Fibroblast of lung (primary cell): Measurements from ENCODE around the gene KIF5A. TPM values are rescaled to one million over a fixed set of nuclear protein-coding genes. Genes with fewer than 3 reads are reported as not detected.

Source experiments
- DNase-seq, 2 donors: peaks; one replicate each; pipeline versions ENCODE4 v3.0.0 to v3.0.0-alpha.2; 2010; ENCODE audit warnings: low read depth in 2 of 2
- H2AFZ ChIP-seq: 2 replicates; pipeline ENCODE4 v1.5.1; 2012; ENCODE audit warnings: low read length, control low read depth, inconsistent platforms
- H3K27ac ChIP-seq: 2 replicates; pipeline ENCODE4 v1.5.1; 2011; ENCODE audit warnings: low read length, control low read depth; ENCODE audit not compliant: insufficient read depth
- H3K27me3 ChIP-seq: 2 replicates; pipeline ENCODE4 v1.5.1; 2011; ENCODE audit warnings: mild to moderate bottlenecking, low read length; ENCODE audit not compliant: control insufficient read depth, insufficient read depth
- H3K36me3 ChIP-seq: 2 replicates; pipeline ENCODE4 v1.5.1; 2011; ENCODE audit warnings: low read length; ENCODE audit not compliant: control insufficient read depth, insufficient read depth
- H3K4me1 ChIP-seq: 2 replicates; pipeline ENCODE4 v1.5.1; 2011; ENCODE audit warnings: low read length; ENCODE audit not compliant: control insufficient read depth, insufficient read depth; ENCODE audit errors: extremely low read depth
- H3K4me2 ChIP-seq: 2 replicates; pipeline ENCODE4 v1.5.1; 2011; ENCODE audit warnings: low read length, control low read depth; ENCODE audit not compliant: insufficient read depth; ENCODE audit errors: extremely low read depth
- H3K4me3 ChIP-seq, 4 experiments: fragments of 200-600 bp in 1 of 4; sonication (generic) in 1 of 4; replicated peaks in 1 of 4; 2 replicates each; pipeline ENCODE4 v1.5.1; 2011 to 2016; ENCODE audit warnings: low read length in 4 of 4, low read depth in 3 of 4, mild to moderate bottlenecking in 3 of 4, control low read depth in 2 of 4, inconsistent platforms in 1 of 4, mixed read lengths in 1 of 4; ENCODE audit not compliant: insufficient read depth in 1 of 4; ENCODE audit errors: control extremely low read depth in 1 of 4
- H3K79me2 ChIP-seq: 2 replicates; pipeline ENCODE4 v1.5.1; 2012; ENCODE audit warnings: mild to moderate bottlenecking, low read length, inconsistent platforms; ENCODE audit not compliant: control insufficient read depth, insufficient read depth
- H3K9ac ChIP-seq: 2 replicates; pipeline ENCODE4 v1.5.1; 2011; ENCODE audit warnings: mild to moderate bottlenecking, low read length, control low read depth; ENCODE audit not compliant: insufficient read depth
- H3K9me3 ChIP-seq: 2 replicates; pipeline ENCODE4 v1.5.1; 2012; ENCODE audit warnings: low read depth, low read length; ENCODE audit not compliant: control insufficient read depth, insufficient read depth
- H4K20me1 ChIP-seq: 2 replicates; pipeline ENCODE4 v1.5.1; 2011; ENCODE audit warnings: low read length; ENCODE audit not compliant: control insufficient read depth, insufficient read depth; ENCODE audit errors: extremely low read depth
- CTCF ChIP-seq, 2 donors: IDR thresholded peaks in 1 of 2; conservative IDR thresholded peaks in 1 of 2; 1 replicate in 1 of 2; 2 replicates in 1 of 2; pipeline ENCODE4 v1.5.1; 2011 to 2012; ENCODE audit warnings: low read length in 2 of 2, control low read depth in 1 of 2, inconsistent platforms in 1 of 2, low read depth in 1 of 2, mild to moderate bottlenecking in 1 of 2
- EZH2 ChIP-seq: IDR thresholded peaks from 2 replicates; pipeline ENCODE4 v1.5.1; 2012; ENCODE audit warnings: low read length, control low read depth, mild to moderate bottlenecking; ENCODE audit errors: missing control alignments
- polyA plus RNA-seq, 2 donors: library from polyadenylated mRNA; depleted of rRNA in 1 of 2; stranded (reverse) in 1 of 2; unstranded in 1 of 2; fragments of >200 nt; gene quantifications; 2 replicates each; pipeline ENCODE4 v1.2.1, GENCODE V29; 2011 to 2012; ENCODE audit warnings: missing spikeins in 1 of 2
- total RNA-seq: library from RNA; depleted of rRNA; stranded (reverse); fragments of >200 nt; gene quantifications from 2 replicates; pipeline ENCODE4 v1.2.1, GENCODE V29; 2014

KIF5A gene
- total and polyA plus RNA-seq, 2 donors (not counting 1 experiment from before 2014, with no cell fraction given), result 0.53 to 1.3 TPM

- Histone ChIP-seq H4K20me1 (no peaks in the 10 kb centered on the region), H3K79me2 (no peaks in the 10 kb centered on the region), H3K36me3 (no peaks in the 10 kb centered on the region), H3K9me3 (no peaks in the 10 kb centered on the region), H3K9ac (no peak overlapping the region), H3K4me1 (no peaks in the 10 kb centered on the region), H3K27me3 (peaks cover 25% of the 10 kb centered on the region), H3K4me3 (no peak overlapping the region), H3K4me2 (no peak overlapping the region), H3K27ac (no peak overlapping the region), H2AFZ (no peak overlapping the region)
- no peak for TF ChIP-seq CTCF (conservative IDR thresholded peaks at IDR 0.05 in 1 of 2, IDR thresholded peaks at IDR 0.05 in 1 of 2; ENCODE audit: low read depth in 1 of 2, low read length in 2 of 2)
- peak; percentile 15 for TF ChIP-seq EZH2
- no peak for DNase-seq
These were observed 77.8 kb downstream of the KIF5A start for GRCh38 chr12:57627501-57628279.

GRCh38 chr12:57628280-57629191 lies 78.7 kb downstream of the KIF5A start:
- Histone ChIP-seq H3K4me3 (no peak overlapping the region), H3K27me3 (peaks cover 21% of the 10 kb centered on the region), H4K20me1 (no peaks in the 10 kb centered on the region), H3K36me3 (no peaks in the 10 kb centered on the region), H3K9ac (no peak overlapping the region), H2AFZ (no peak overlapping the region), H3K79me2 (no peaks in the 10 kb centered on the region), H3K27ac (no peak overlapping the region), H3K9me3 (no peaks in the 10 kb centered on the region), H3K4me1 (no peaks in the 10 kb centered on the region), H3K4me2 (no peak overlapping the region)
- no peak for DNase-seq
- TF ChIP-seq EZH2 (no peak), CTCF (conservative IDR thresholded peaks at IDR 0.05 in 1 of 2, IDR thresholded peaks at IDR 0.05 in 1 of 2; ENCODE audit: low read depth in 1 of 2, low read length in 2 of 2) (no peak)

GRCh38 chr12:57629897-57630471 lies 80.1 kb downstream of the KIF5A start:
- no peaks in the 10 kb centered on the region for H3K36me3 ChIP-seq
- TF ChIP-seq EZH2 (no peak), CTCF (conservative IDR thresholded peaks at IDR 0.05 in 1 of 2, IDR thresholded peaks at IDR 0.05 in 1 of 2; ENCODE audit: low read depth in 1 of 2, low read length in 2 of 2) (no peak)

More at GRCh38 chr12:57629897-57630471, 80.1 kb downstream of the KIF5A start:
- Histone ChIP-seq H3K9me3 (no peaks in the 10 kb centered on the region), H4K20me1 (no peaks in the 10 kb centered on the region), H3K9ac (no peak overlapping the region), H3K27ac (no peak overlapping the region), H3K4me3 (no peak overlapping the region), H2AFZ (no peak overlapping the region), H3K4me1 (no peaks in the 10 kb centered on the region), H3K27me3 (peaks cover 19% of the 10 kb centered on the region), H3K4me2 (no peak overlapping the region), H3K79me2 (no peaks in the 10 kb centered on the region)
- DNase-seq, result no peak
